IMR-90 (cell line): ENCODE results near the gene COX17.

Experiments
- MXI1 ChIP-seq: IDR thresholded peaks from 2 replicates; pipeline ENCODE4 v1.6.1; 2012; ENCODE audit warnings: low read depth, mild to moderate bottlenecking, low read length, moderate library complexity, borderline replicate concordance
- RFX5 ChIP-seq: IDR thresholded peaks from 2 replicates; pipeline ENCODE4 v1.8.0; 2012; ENCODE audit warnings: low read depth, mild to moderate bottlenecking, low read length, moderate library complexity
- SMC3 ChIP-seq: fragments of 150-350 bp; IDR thresholded peaks from 2 replicates; pipeline ENCODE4 v1.6.1; 2016; ENCODE audit warnings: low read depth, mild to moderate bottlenecking, antibody characterized with exemption, low read length, moderate library complexity
- TF ChIP-seq, protein P1 (sequence below): conservative IDR thresholded peaks from 2 replicates; pipeline ENCODE4 v1.5.1; 2012; ENCODE audit warnings: mild to moderate bottlenecking, low read depth, low read length, improper control_type of control experiment

DNA sequence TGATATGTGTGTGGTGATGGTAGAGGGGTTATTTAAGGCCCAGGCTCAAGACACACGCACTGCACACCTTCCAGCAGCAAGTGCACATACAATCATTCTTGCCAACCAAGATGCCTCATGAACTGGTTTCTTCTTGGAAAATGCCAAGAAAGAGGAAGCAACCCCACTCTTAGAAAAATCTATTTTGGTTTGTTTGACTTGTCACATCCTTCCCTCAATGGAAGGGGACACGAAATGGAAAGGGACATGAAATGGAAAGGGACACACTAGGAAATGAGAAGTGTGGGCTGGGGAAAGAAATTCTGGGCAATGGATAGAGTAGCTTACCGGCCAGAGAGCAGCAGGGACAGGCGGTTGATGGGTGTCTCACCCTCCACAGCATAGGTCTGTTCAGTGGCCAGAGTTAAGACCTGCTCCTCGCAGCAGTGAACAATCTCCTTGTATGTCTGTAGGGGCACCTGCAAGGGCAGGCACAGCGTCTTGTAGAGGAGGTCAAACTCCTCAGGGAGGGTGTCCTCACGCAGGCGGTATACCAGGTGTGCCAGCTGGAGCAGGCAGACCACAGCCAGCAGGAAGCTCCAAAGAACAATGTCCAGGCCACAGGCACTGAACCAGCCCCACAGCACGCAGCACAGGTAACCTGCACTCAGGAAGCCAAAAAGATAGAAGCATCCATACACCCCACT is 17.5 kb downstream of the COX17 start:
- TF ChIP-seq, protein P1, sequence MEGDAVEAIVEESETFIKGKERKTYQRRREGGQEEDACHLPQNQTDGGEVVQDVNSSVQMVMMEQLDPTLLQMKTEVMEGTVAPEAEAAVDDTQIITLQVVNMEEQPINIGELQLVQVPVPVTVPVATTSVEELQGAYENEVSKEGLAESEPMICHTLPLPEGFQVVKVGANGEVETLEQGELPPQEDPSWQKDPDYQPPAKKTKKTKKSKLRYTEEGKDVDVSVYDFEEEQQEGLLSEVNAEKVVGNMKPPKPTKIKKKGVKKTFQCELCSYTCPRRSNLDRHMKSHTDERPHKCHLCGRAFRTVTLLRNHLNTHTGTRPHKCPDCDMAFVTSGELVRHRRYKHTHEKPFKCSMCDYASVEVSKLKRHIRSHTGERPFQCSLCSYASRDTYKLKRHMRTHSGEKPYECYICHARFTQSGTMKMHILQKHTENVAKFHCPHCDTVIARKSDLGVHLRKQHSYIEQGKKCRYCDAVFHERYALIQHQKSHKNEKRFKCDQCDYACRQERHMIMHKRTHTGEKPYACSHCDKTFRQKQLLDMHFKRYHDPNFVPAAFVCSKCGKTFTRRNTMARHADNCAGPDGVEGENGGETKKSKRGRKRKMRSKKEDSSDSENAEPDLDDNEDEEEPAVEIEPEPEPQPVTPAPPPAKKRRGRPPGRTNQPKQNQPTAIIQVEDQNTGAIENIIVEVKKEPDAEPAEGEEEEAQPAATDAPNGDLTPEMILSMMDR = no peak
- no peak for TF ChIP-seq MXI1
- no peak for TF ChIP-seq SMC3
- TF ChIP-seq RFX5 = no peak
